Raji (cell line): ENCODE results near the gene TTC28.

Source experiments
- POLR2A ChIP-seq: IDR thresholded peaks from 2 replicates; pipeline ENCODE4 v1.6.1; 2011; ENCODE audit warnings: low read depth, low read length, control low read depth; ENCODE audit not compliant: insufficient read depth

TTC28 gene

GRCh38 chr22:27990879-27991278, 688.8 kb downstream of the TTC28 start:
- no peak for TF ChIP-seq POLR2A

- TF ChIP-seq POLR2A = no peak
Observed at GRCh38 chr22:27990451-27990840, 689.2 kb downstream of the TTC28 start.

GRCh38 chr22:27989758-27990450, 689.7 kb downstream of the TTC28 start:
- no peak for TF ChIP-seq POLR2A

GRCh38 chr22:27988704-27989103, 690.9 kb downstream of the TTC28 start:
- TF ChIP-seq POLR2A = no peak

GRCh38 chr22:27987557-27987956, 692.1 kb downstream of the TTC28 start:
- no peak for TF ChIP-seq POLR2A

GRCh38 chr22:27986937-27987336, 692.7 kb downstream of the TTC28 start:
- no peak for TF ChIP-seq POLR2A

- TF ChIP-seq POLR2A = no peak
Observed at GRCh38 chr22:27986459-27986858, 693.2 kb downstream of the TTC28 start.

- no peak for TF ChIP-seq POLR2A
Observed at GRCh38 chr22:27985323-27986275, 694.0 kb downstream of the TTC28 start.

- TF ChIP-seq POLR2A = no peak
Observed at GRCh38 chr22:27984723-27985122, 694.9 kb downstream of the TTC28 start.

- no peak for TF ChIP-seq POLR2A
Observed at GRCh38 chr22:27984001-27984695, 695.5 kb downstream of the TTC28 start.

GRCh38 chr22:27983361-27983791, 696.3 kb downstream of the TTC28 start:
- no peak for TF ChIP-seq POLR2A

- no peak for TF ChIP-seq POLR2A
Observed at GRCh38 chr22:27982630-27983180, 696.9 kb downstream of the TTC28 start.

GRCh38 chr22:27982106-27982505, 697.5 kb downstream of the TTC28 start:
- no peak for TF ChIP-seq POLR2A

GRCh38 chr22:27980424-27981148, 699.1 kb downstream of the TTC28 start:
- no peak for TF ChIP-seq POLR2A
